ENCODE results near the gene PMM2.

GRCh38 chr16:8882725-8883377 is 85.2 kb downstream of the PMM2 start:
- TF ChIP-seq CTCF (IDR thresholded peaks at IDR 0.05) (no peak), POLR2AphosphoS5 (IDR thresholded peaks at IDR 0.05; ENCODE audit: low read depth, low read length) (no peak), REST (IDR thresholded peaks at IDR 0.05; ENCODE audit: insufficient read depth in 1 of 2, low read depth in 2 of 2, low read length in 1 of 2) (no peak)
